ENCODE results near the gene CBX1.

DNA sequence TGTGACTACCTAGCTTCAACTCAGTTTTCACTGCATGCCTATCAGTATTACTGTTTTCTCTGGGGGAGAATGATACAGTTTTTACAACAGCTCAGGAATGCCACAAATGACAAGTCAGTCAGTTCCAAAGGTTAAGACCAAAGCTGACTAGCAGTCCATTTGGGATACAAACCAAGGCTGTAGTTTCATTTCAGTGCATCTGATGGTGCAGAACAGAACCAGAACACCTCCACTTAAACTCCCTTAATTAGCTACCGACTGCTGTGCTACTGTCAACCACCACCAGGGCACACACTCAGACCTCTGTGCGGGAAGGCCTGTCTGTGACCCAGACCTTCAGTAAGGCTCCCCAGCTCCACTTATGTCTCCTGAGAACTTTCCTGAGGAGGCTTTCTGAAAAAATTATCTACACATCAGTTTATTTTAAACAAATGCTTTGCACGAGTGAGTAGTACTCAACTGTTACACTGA, 32.8 kb downstream of the CBX1 start:
- no peak for TF ChIP-seq EZH2phosphoT487 (IDR thresholded peaks at IDR 0.05; ENCODE audit: low read length)
- TF ChIP-seq, protein P1, sequence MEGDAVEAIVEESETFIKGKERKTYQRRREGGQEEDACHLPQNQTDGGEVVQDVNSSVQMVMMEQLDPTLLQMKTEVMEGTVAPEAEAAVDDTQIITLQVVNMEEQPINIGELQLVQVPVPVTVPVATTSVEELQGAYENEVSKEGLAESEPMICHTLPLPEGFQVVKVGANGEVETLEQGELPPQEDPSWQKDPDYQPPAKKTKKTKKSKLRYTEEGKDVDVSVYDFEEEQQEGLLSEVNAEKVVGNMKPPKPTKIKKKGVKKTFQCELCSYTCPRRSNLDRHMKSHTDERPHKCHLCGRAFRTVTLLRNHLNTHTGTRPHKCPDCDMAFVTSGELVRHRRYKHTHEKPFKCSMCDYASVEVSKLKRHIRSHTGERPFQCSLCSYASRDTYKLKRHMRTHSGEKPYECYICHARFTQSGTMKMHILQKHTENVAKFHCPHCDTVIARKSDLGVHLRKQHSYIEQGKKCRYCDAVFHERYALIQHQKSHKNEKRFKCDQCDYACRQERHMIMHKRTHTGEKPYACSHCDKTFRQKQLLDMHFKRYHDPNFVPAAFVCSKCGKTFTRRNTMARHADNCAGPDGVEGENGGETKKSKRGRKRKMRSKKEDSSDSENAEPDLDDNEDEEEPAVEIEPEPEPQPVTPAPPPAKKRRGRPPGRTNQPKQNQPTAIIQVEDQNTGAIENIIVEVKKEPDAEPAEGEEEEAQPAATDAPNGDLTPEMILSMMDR (IDR thresholded peaks at IDR 0.05; ENCODE audit: low read length): peak; percentile 38
